BLaER1 treated with 17β-estradiol and CSF1 and Interleukin-3, amounts not matched to agents 10 nM and 100 nM (cell line): Measurements from ENCODE around the gene ADAMTS18.
"Not testable (repeated sequence)": the region's sequence is repeated elsewhere in the genome, so short reads cannot be mapped to it uniquely, and the experiment has no call there.

ENCODE experiments used
- H3K27ac ChIP-seq, 11 experiments: shearing (Covaris generic); formaldehyde crosslinking; 2 replicates each; pipeline ENCODE4 v1.8.1; 2022
- H3K27me3 ChIP-seq, 11 experiments: shearing (Covaris generic); formaldehyde crosslinking; 2 replicates each; pipeline ENCODE4 v1.8.1; 2022
- H3K36me3 ChIP-seq, 11 experiments: shearing (Covaris generic); formaldehyde crosslinking; 2 replicates each; pipeline ENCODE4 v1.8.1; 2022
- H3K4me1 ChIP-seq, 10 experiments: shearing (Covaris generic); formaldehyde crosslinking; 2 replicates each; pipeline ENCODE4 v1.8.1; 2022
- H3K4me2 ChIP-seq, 11 experiments: shearing (Covaris generic); formaldehyde crosslinking; 2 replicates each; pipeline ENCODE4 v1.8.1; 2022
- H3K4me3 ChIP-seq, 10 experiments: shearing (Covaris generic); formaldehyde crosslinking; 2 replicates each; pipeline ENCODE4 v1.8.1; 2022
- H3K9ac ChIP-seq, 11 experiments: shearing (Covaris generic); formaldehyde crosslinking; 2 replicates each; pipeline ENCODE4 v1.8.1; 2022
- H3K9me3 ChIP-seq, 11 experiments: shearing (Covaris generic); formaldehyde crosslinking; replicated peaks in 1 of 11; 2 replicates each; pipeline ENCODE4 v1.8.1; 2022
- H4K20me1 ChIP-seq, 11 experiments: shearing (Covaris generic); formaldehyde crosslinking; 2 replicates each; pipeline ENCODE4 v1.8.1; 2022
- Cebpa-rat ChIP-seq, 11 experiments: shearing (Covaris generic); IDR thresholded peaks; 2 replicates each; pipeline ENCODE4 v1.8.1; 2022

Gene ADAMTS18

GRCh38 chr16:77246150-77246549 lies 188.7 kb downstream of the ADAMTS18 start:
- no peaks in the 10 kb centered on the region for H3K4me1 ChIP-seq
- no peak for TF ChIP-seq Cebpa-rat (IDR thresholded peaks at IDR 0.05)
- H4K20me1 ChIP-seq: no peaks in the 10 kb centered on the region
- H3K4me3 ChIP-seq: no peak overlapping the region
- H3K27ac ChIP-seq: no peak overlapping the region
- no peak overlapping the region for H3K9ac ChIP-seq
- H3K9me3 ChIP-seq: no peaks in the 10 kb centered on the region
- no peak overlapping the region for H3K4me2 ChIP-seq
- H3K36me3 ChIP-seq: no peaks in the 10 kb centered on the region
- H3K27me3 ChIP-seq: no peaks in the 10 kb centered on the region

GRCh38 chr16:77242471-77242870 lies 192.4 kb downstream of the ADAMTS18 start:
- not testable (repeated sequence) for H3K4me3 ChIP-seq, H3K9me3 ChIP-seq, H3K4me2 ChIP-seq, H3K27me3 ChIP-seq, H3K36me3 ChIP-seq, H3K9ac ChIP-seq, H4K20me1 ChIP-seq, H3K27ac ChIP-seq, H3K4me1 ChIP-seq

- Histone ChIP-seq H3K9ac (no peak overlapping the region), H3K4me3 (no peak overlapping the region), H3K27ac (no peak overlapping the region), H3K9me3 (no peaks in the 10 kb centered on the region), H4K20me1 (no peaks in the 10 kb centered on the region), H3K4me2 (no peak overlapping the region), H3K27me3 (no peaks in the 10 kb centered on the region; a peak in 1 of 22 replicates), H3K36me3 (no peaks in the 10 kb centered on the region), H3K4me1 (peaks cover 0 to 8% (median 6%) of the 10 kb centered on the region in 10 experiments; a peak in 6 of 20 replicates)
- no peak for TF ChIP-seq Cebpa-rat (IDR thresholded peaks at IDR 0.05)
These were observed 196.2 kb downstream of the ADAMTS18 start for GRCh38 chr16:77238593-77238992.

- H3K36me3 ChIP-seq: no peaks in the 10 kb centered on the region
- peak overlapping the region in 10 of 11 experiments; percentile 31 to 88 (median 60); a peak in 18 of 22 replicates for H3K4me2 ChIP-seq
- no peak overlapping the region; a peak in 1 of 20 replicates for H3K4me3 ChIP-seq
- no peaks in the 10 kb centered on the region; a peak in 1 of 22 replicates for H3K27me3 ChIP-seq
- no peaks in the 10 kb centered on the region for H4K20me1 ChIP-seq
- peaks cover 0 to 8% (median 6%) of the 10 kb centered on the region in 10 experiments; a peak in 6 of 20 replicates for H3K4me1 ChIP-seq
- no peaks in the 10 kb centered on the region for H3K9me3 ChIP-seq
- H3K9ac ChIP-seq: no peak overlapping the region
- no peak for TF ChIP-seq Cebpa-rat (IDR thresholded peaks at IDR 0.05)
- H3K27ac ChIP-seq: no peak overlapping the region
These were observed 198.7 kb downstream of the ADAMTS18 start for GRCh38 chr16:77236063-77236511.

GRCh38 chr16:77234611-77235010 lies 200.2 kb downstream of the ADAMTS18 start:
- Histone ChIP-seq H3K27ac (no peak overlapping the region), H3K4me1 (peaks cover 0 to 8% (median 6%) of the 10 kb centered on the region in 10 experiments; a peak in 6 of 20 replicates), H4K20me1 (no peaks in the 10 kb centered on the region), H3K27me3 (no peaks in the 10 kb centered on the region; a peak in 1 of 22 replicates), H3K9ac (no peak overlapping the region; a peak in 1 of 22 replicates), H3K9me3 (no peaks in the 10 kb centered on the region), H3K36me3 (no peaks in the 10 kb centered on the region), H3K4me3 (no peak overlapping the region), H3K4me2 (peak overlapping the region in 4 of 11 experiments; percentile 12 to 33 (median 22); a peak in 3 of 22 replicates)
- TF ChIP-seq Cebpa-rat (IDR thresholded peaks at IDR 0.05): no peak

GRCh38 chr16:77233799-77234519 lies 200.9 kb downstream of the ADAMTS18 start:
- Histone ChIP-seq H4K20me1 (no peaks in the 10 kb centered on the region), H3K27me3 (no peaks in the 10 kb centered on the region; a peak in 1 of 22 replicates), H3K36me3 (no peaks in the 10 kb centered on the region), H3K4me2 (peak overlapping the region in 3 of 11 experiments; percentile 12 to 26 (median 18); a peak in 1 of 22 replicates), H3K9ac (no peak overlapping the region), H3K4me3 (no peak overlapping the region), H3K9me3 (no peaks in the 10 kb centered on the region), H3K27ac (no peak overlapping the region), H3K4me1 (peaks cover 0 to 8% (median 6%) of the 10 kb centered on the region in 10 experiments; a peak in 6 of 20 replicates)
- no peak for TF ChIP-seq Cebpa-rat (IDR thresholded peaks at IDR 0.05)
